ENCODE data around the gene TMEM135.
"Not testable (repeated sequence)": the region's sequence is repeated elsewhere in the genome, so short reads cannot be mapped to it uniquely, and the experiment has no call there.

The TMEM135 gene

DNA sequence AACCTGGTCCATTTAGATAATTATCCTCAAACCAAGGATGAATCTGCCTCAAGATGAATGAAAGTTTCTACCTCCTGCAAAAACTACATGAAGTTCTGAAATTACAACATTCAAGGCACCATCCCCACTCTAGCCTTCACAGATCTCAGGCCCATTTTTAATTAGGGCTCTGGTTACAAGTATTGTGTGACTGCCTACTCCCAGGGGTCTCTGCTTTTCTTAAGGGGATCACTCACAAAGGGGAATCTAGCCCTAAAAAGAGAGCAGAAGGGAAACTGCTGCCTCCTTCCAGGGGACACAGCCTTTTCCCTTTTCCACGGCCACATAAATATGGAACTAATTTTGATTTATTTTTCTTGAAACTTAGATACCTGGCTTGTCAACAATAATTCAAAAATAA, 17.4 kb upstream of the TMEM135 start:
- no peak overlapping the region for H3K27ac ChIP-seq (ENCODE audit: low read depth, low read length)
- H3K36me3 ChIP-seq (ENCODE audit: control insufficient read depth in 1 of 2, insufficient read depth in 2 of 2, low read length in 2 of 2), result no peaks in the 10 kb centered on the region
- no peaks in the 10 kb centered on the region for H3K4me1 ChIP-seq (ENCODE audit: control insufficient read depth in 1 of 2, insufficient read depth in 2 of 2, low read length in 2 of 2)
- H3K4me3 ChIP-seq (ENCODE audit: low read depth in 1 of 2, low read length in 2 of 2), result no peak overlapping the region
- no peaks in the 10 kb centered on the region for H3K9me3 ChIP-seq (ENCODE audit: control insufficient read depth in 1 of 2, low read length in 2 of 2)
- H3K27me3 ChIP-seq (ENCODE audit: control insufficient read depth in 1 of 2, insufficient read depth in 2 of 2, low read length in 2 of 2), result no peaks in the 10 kb centered on the region
- H3K9ac ChIP-seq (ENCODE audit: low read depth in 1 of 2, low read length in 2 of 2), result no peak overlapping the region

DNA sequence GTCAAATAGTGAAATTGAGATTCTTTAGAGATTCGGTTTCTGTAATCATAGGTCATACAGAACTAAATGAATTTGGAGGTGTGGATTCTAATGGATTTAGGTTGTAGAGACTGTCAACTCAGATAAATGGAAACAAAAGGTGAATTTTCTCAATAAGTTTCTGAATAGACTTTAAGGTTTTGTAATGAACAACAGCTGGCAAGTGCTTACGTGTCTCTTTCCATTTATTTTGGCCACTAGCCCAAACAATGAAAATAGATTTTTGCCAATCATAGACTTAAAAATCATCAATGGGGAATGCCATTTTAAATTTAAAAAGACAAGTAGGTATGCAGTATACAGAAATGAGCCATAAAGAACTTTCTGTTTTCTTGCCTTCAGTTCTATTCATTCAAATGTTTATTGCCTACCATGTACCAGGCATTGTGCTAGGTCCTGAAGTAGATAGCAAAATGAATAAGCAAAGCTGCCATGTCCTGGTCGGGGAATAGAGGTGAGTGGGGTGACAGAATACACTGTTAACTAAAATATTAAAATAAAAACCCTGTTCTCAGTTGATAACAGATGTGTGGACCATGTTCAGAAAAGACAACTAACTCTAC, 16.9 kb upstream of the TMEM135 start:
- Histone ChIP-seq H3K36me3 (ENCODE audit: control insufficient read depth in 1 of 2, insufficient read depth in 2 of 2, low read length in 2 of 2) (no peaks in the 10 kb centered on the region), H3K9me3 (ENCODE audit: control insufficient read depth in 1 of 2, low read length in 2 of 2) (no peaks in the 10 kb centered on the region), H3K4me1 (ENCODE audit: control insufficient read depth in 1 of 2, insufficient read depth in 2 of 2, low read length in 2 of 2) (no peaks in the 10 kb centered on the region), H3K27me3 (ENCODE audit: control insufficient read depth in 1 of 2, insufficient read depth in 2 of 2, low read length in 2 of 2) (no peaks in the 10 kb centered on the region), H3K9ac (ENCODE audit: low read depth in 1 of 2, low read length in 2 of 2) (no peak overlapping the region), H3K27ac (ENCODE audit: low read depth, low read length) (no peak overlapping the region), H3K4me3 (ENCODE audit: low read depth in 1 of 2, low read length in 2 of 2) (no peak overlapping the region)

DNA sequence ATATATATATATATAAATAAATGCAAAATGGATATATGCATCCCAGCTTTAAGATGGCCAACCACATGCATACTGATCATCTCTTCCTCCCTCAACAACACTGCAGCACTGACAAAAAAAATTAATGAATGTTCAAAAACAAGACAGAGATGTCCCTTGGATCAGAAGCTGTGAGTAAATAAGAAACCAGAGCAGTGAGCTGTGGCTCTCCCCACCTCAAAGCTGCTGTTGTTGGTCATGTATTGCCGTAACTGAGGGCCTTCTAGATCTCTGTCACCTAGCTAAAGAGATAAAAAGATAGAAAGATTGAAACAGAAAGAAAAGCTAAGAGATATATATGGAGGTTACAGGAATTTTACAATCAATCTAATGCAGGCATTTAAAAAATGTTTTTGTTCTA, 15.5 kb upstream of the TMEM135 start:
- Histone ChIP-seq H3K27ac (ENCODE audit: low read depth, low read length) (no peak overlapping the region), H3K9me3 (ENCODE audit: control insufficient read depth in 1 of 2, low read length in 2 of 2) (no peaks in the 10 kb centered on the region), H3K36me3 (ENCODE audit: control insufficient read depth in 1 of 2, insufficient read depth in 2 of 2, low read length in 2 of 2) (no peaks in the 10 kb centered on the region), H3K4me3 (ENCODE audit: low read depth in 1 of 2, low read length in 2 of 2) (no peak overlapping the region), H3K9ac (ENCODE audit: low read depth in 1 of 2, low read length in 2 of 2) (no peak overlapping the region), H3K27me3 (ENCODE audit: control insufficient read depth in 1 of 2, insufficient read depth in 2 of 2, low read length in 2 of 2) (no peaks in the 10 kb centered on the region), H3K4me1 (ENCODE audit: control insufficient read depth in 1 of 2, insufficient read depth in 2 of 2, low read length in 2 of 2) (no peaks in the 10 kb centered on the region)

DNA sequence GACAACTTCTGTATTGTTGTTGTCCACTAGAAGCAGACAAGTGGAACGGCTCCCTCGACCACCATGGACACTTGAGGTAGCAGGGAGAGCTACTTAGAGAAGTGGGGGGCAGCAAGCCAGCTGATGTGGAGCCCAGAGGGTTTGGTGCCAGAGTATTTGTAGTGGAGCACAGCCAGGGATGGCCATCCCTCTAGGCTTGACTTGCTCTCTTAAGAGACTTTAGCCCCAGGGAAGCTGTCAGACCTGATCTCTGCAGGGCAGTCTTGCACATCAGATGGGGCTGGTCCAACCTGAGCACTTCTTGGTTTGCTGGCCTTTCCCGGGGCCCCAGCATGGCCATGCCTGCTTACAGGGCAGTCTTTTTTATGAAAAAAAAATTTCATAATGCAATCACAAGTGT, 15.0 kb upstream of the TMEM135 start:
- Histone ChIP-seq H3K9me3 (ENCODE audit: control insufficient read depth in 1 of 2, low read length in 2 of 2) (no peaks in the 10 kb centered on the region), H3K27ac (ENCODE audit: low read depth, low read length) (no peak overlapping the region), H3K9ac (ENCODE audit: low read depth in 1 of 2, low read length in 2 of 2) (no peak overlapping the region), H3K27me3 (ENCODE audit: control insufficient read depth in 1 of 2, insufficient read depth in 2 of 2, low read length in 2 of 2) (no peaks in the 10 kb centered on the region), H3K36me3 (ENCODE audit: control insufficient read depth in 1 of 2, insufficient read depth in 2 of 2, low read length in 2 of 2) (no peaks in the 10 kb centered on the region), H3K4me3 (ENCODE audit: low read depth in 1 of 2, low read length in 2 of 2) (no peak overlapping the region), H3K4me1 (ENCODE audit: control insufficient read depth in 1 of 2, insufficient read depth in 2 of 2, low read length in 2 of 2) (no peaks in the 10 kb centered on the region)

DNA sequence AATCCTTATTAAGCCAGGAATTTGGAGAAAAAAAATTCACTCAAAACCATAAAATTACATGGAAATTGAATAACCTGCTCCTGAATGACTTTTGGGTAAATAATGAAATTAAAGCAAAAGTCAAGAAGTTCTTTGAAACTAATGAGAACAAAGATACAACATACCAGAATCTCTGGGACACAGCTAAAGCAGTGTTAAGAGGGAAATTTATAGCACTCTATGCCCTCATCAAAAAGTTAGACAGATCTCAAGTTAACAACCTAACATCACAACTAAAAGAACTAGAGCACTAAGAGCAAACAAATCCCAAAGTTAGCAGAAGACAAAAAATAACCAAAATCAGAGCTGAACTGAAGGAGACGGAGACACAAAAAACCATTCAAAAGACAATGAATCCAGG, 11.3 kb upstream of the TMEM135 start:
- not testable (repeated sequence) for H3K4me1 ChIP-seq (ENCODE audit: control insufficient read depth in 1 of 2, insufficient read depth in 2 of 2, low read length in 2 of 2); H3K27me3 ChIP-seq (ENCODE audit: control insufficient read depth in 1 of 2, insufficient read depth in 2 of 2, low read length in 2 of 2); H3K27ac ChIP-seq (ENCODE audit: low read depth, low read length); H3K9ac ChIP-seq (ENCODE audit: low read depth in 1 of 2, low read length in 2 of 2); H3K36me3 ChIP-seq (ENCODE audit: control insufficient read depth in 1 of 2, insufficient read depth in 2 of 2, low read length in 2 of 2); H3K4me3 ChIP-seq (ENCODE audit: low read depth in 1 of 2, low read length in 2 of 2); H3K9me3 ChIP-seq (ENCODE audit: control insufficient read depth in 1 of 2, low read length in 2 of 2)

DNA sequence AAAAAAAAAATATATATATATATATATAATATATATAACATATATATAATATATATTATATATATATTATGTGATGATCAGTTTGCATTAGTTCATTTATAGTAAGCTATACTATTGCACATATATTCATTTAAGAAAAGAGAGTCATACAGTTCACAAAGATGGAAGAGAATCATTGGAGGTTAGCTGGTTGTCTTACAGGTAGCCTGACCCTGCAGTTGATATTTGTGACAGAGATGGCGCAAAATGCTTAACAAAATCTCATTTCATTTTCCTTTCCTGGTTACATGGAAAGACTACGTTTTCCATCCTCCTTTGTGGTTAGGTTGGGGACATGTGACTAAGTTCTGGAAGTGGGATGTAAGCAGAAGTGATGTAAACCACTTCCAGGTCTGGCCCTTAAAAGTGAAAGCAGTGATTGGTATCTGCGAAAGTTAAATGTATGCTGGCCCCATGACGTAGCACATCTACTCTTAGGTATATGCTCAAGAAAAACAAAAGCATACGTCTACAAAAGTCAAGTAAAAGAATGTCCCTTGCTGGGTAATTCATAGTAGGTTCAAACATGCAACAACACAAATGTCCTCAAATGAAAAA, 7.2 kb upstream of the TMEM135 start:
- Histone ChIP-seq H3K9me3 (ENCODE audit: control insufficient read depth in 1 of 2, low read length in 2 of 2) (no peaks in the 10 kb centered on the region), H3K27me3 (ENCODE audit: control insufficient read depth in 1 of 2, insufficient read depth in 2 of 2, low read length in 2 of 2) (no peaks in the 10 kb centered on the region), H3K4me1 (ENCODE audit: control insufficient read depth in 1 of 2, insufficient read depth in 2 of 2, low read length in 2 of 2) (no peaks in the 10 kb centered on the region), H3K9ac (ENCODE audit: low read depth in 1 of 2, low read length in 2 of 2) (no peak overlapping the region), H3K27ac (ENCODE audit: low read depth, low read length) (no peak overlapping the region), H3K4me3 (ENCODE audit: low read depth in 1 of 2, low read length in 2 of 2) (no peak overlapping the region), H3K36me3 (ENCODE audit: control insufficient read depth in 1 of 2, insufficient read depth in 2 of 2, low read length in 2 of 2) (no peaks in the 10 kb centered on the region)

DNA sequence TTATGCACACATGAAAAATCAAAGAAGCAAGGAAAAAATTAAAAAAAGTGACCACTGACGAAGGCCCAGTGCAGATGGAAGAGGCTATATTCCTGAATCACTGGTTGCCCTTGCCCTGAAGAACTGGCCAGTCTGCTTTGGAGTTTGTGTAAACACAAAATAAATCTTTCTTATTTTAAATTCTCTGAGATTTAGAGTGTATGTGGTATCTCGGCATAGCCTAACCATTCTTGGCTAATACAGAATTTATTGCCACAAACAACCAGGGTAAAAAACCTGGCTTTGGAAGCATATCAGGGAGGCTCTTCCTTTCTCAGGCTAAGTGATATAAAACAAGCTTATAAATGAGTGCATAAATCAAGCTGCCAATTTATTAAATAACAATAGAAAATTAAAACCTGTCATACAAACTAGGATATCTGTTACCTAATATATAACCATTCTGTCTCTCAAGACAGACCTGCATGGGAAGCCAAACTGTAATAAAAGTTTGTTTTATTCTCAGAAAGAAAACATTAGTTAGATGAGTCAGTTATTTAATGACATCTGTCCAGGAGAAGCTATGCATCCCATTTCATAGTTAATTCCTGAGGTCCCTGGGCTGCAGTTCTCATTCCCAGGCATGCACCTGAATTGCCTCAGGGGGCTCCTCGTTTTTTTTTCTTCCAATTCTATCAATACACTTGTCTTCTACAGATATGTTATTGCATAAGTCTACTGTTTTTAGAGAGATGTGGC, 6.1 kb upstream of the TMEM135 start:
- H3K36me3 ChIP-seq (ENCODE audit: control insufficient read depth in 1 of 2, insufficient read depth in 2 of 2, low read length in 2 of 2), result no peaks in the 10 kb centered on the region
- no peak overlapping the region for H3K27ac ChIP-seq (ENCODE audit: low read depth, low read length)
- no peaks in the 10 kb centered on the region for H3K9me3 ChIP-seq (ENCODE audit: control insufficient read depth in 1 of 2, low read length in 2 of 2)
- H3K27me3 ChIP-seq (ENCODE audit: control insufficient read depth in 1 of 2, insufficient read depth in 2 of 2, low read length in 2 of 2), result no peaks in the 10 kb centered on the region
- H3K4me1 ChIP-seq (ENCODE audit: control insufficient read depth in 1 of 2, insufficient read depth in 2 of 2, low read length in 2 of 2), result peaks cover under 1 to 2% of the 10 kb centered on the region in 2 donors
- no peak overlapping the region for H3K9ac ChIP-seq (ENCODE audit: low read depth in 1 of 2, low read length in 2 of 2)
- no peak overlapping the region for H3K4me3 ChIP-seq (ENCODE audit: low read depth in 1 of 2, low read length in 2 of 2)

DNA sequence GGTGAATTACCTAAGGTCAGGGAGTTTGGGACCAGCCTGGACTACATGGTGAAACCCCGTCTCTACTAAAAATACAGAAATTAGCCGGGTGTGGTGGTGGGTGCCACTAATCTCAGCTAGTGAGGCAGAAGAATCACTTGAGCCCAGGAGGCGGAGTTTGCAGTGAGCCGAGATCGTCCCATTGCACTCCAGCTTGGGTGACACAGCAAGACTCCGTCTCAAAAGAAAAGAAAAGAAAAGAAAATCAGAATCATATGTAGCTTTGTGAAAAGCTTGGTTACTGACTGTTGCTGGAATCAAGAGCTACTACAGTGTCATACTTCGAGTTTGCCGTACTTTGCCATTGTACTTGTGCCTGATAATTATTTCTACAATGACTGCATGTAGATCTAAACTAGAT, 4.2 kb upstream of the TMEM135 start:
- no peak overlapping the region for H3K4me3 ChIP-seq (ENCODE audit: low read depth in 1 of 2, low read length in 2 of 2)
- no peaks in the 10 kb centered on the region for H3K9me3 ChIP-seq (ENCODE audit: control insufficient read depth in 1 of 2, low read length in 2 of 2)
- no peaks in the 10 kb centered on the region for H3K27me3 ChIP-seq (ENCODE audit: control insufficient read depth in 1 of 2, insufficient read depth in 2 of 2, low read length in 2 of 2)
- H3K36me3 ChIP-seq (ENCODE audit: control insufficient read depth in 1 of 2, insufficient read depth in 2 of 2, low read length in 2 of 2), result no peaks in the 10 kb centered on the region
- no peak overlapping the region for H3K9ac ChIP-seq (ENCODE audit: low read depth in 1 of 2, low read length in 2 of 2)
- peaks cover 10 to 12% of the 10 kb centered on the region in 2 donors for H3K4me1 ChIP-seq (ENCODE audit: control insufficient read depth in 1 of 2, insufficient read depth in 2 of 2, low read length in 2 of 2)
- H3K27ac ChIP-seq (ENCODE audit: low read depth, low read length), result no peak overlapping the region

DNA sequence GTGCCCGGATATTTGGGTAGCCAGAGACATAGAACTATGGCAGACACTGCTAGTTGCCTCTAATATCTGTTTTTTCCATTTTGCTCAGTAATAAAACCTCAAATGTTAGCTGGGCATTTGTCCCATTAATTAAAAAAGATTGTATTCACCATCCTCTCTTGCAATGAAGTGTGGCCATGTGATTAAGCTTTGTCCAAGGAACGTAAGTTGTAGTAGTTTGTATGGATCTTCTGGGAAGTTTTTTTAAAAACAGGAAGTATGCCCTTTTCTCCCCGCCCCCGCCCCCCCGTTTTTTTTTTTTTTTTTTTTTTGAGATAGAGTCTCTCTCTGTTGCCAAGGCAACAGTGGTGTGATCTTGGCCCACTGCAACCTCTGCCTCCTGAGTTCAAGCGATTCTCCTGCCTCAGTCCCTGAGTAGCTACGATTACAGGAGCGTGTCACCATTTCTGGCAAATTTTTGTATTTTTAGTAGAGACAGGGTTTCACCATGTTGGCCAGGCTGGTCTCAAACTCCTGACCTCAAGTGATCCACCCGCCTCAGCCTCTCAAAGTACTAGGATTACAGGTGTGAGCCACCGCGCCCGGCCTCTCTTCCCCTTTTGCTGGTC, 1.7 kb upstream of the TMEM135 start:
- H3K4me3 ChIP-seq (ENCODE audit: low read depth in 1 of 2, low read length in 2 of 2), result no peak overlapping the region
- no peaks in the 10 kb centered on the region for H3K36me3 ChIP-seq (ENCODE audit: control insufficient read depth in 1 of 2, insufficient read depth in 2 of 2, low read length in 2 of 2)
- H3K27me3 ChIP-seq (ENCODE audit: control insufficient read depth in 1 of 2, insufficient read depth in 2 of 2, low read length in 2 of 2), result no peaks in the 10 kb centered on the region
- H3K27ac ChIP-seq (ENCODE audit: low read depth, low read length), result no peak overlapping the region
- H3K4me1 ChIP-seq (ENCODE audit: control insufficient read depth in 1 of 2, insufficient read depth in 2 of 2, low read length in 2 of 2), result peaks cover 23 to 27% of the 10 kb centered on the region in 2 donors
- H3K9ac ChIP-seq (ENCODE audit: low read depth in 1 of 2, low read length in 2 of 2), result no peak overlapping the region
- H3K9me3 ChIP-seq (ENCODE audit: control insufficient read depth in 1 of 2, low read length in 2 of 2), result no peaks in the 10 kb centered on the region

DNA sequence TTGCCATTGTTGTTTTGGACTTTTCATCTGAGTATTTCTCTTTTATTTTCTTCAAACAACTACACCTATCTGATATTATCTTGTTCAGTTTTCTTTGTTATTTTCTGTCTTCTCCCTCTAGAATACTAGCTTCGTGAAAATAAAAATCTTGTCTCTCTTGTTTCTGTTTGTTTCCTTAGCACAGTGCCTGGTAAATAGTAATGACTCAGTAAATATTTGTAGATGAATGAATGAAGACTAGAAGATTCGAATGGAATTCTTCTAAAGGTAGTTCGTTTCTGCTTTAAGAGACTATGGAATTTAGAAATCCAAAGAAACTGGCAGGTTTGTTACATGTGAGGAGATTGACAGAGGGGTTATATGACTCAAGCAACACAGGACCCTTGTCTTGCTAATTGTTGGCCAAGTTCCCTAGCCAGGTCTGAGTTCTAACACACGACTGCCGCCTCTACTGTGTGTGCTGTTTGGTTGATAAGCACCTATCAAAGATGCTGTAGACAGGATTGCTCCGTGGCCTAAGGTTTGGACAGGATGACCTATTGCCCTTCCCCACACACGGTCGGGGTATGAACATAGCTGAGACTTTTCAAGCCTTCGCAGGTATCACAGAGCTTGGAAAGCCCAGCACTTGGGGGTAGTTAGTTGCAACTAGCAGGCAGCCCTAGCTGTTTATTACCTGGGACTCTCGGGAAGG, 831 bp upstream of the TMEM135 start:
- Histone ChIP-seq H3K9ac (ENCODE audit: low read depth in 1 of 2, low read length in 2 of 2) (peak overlapping the region; percentile 89 to 93), H3K9me3 (ENCODE audit: control insufficient read depth in 1 of 2, low read length in 2 of 2) (no peaks in the 10 kb centered on the region), H3K27ac (ENCODE audit: low read depth, low read length) (peak overlapping the region; percentile 77), H3K4me3 (ENCODE audit: low read depth in 1 of 2, low read length in 2 of 2) (peak overlapping the region; percentile 91 to 94), H3K4me1 (ENCODE audit: control insufficient read depth in 1 of 2, insufficient read depth in 2 of 2, low read length in 2 of 2) (peaks cover 23 to 27% of the 10 kb centered on the region in 2 donors), H3K27me3 (ENCODE audit: control insufficient read depth in 1 of 2, insufficient read depth in 2 of 2, low read length in 2 of 2) (no peaks in the 10 kb centered on the region), H3K36me3 (ENCODE audit: control insufficient read depth in 1 of 2, insufficient read depth in 2 of 2, low read length in 2 of 2) (no peaks in the 10 kb centered on the region)

Measured in duodenal mucosa (tissue), 2 donors.